GM21619 (cell line): ENCODE results near the gene DYNC1LI2.
"Not testable (repeated sequence)": the region's sequence is repeated elsewhere in the genome, so short reads cannot be mapped to it uniquely, and the experiment has no call there.

Experiments
- ATAC-seq: cut with Tn5 transposase; IDR thresholded peaks from one replicate; pipeline ENCODE4 v1.9.1; 2021; ENCODE audit not compliant: unreplicated experiment

The DYNC1LI2 gene

DNA sequence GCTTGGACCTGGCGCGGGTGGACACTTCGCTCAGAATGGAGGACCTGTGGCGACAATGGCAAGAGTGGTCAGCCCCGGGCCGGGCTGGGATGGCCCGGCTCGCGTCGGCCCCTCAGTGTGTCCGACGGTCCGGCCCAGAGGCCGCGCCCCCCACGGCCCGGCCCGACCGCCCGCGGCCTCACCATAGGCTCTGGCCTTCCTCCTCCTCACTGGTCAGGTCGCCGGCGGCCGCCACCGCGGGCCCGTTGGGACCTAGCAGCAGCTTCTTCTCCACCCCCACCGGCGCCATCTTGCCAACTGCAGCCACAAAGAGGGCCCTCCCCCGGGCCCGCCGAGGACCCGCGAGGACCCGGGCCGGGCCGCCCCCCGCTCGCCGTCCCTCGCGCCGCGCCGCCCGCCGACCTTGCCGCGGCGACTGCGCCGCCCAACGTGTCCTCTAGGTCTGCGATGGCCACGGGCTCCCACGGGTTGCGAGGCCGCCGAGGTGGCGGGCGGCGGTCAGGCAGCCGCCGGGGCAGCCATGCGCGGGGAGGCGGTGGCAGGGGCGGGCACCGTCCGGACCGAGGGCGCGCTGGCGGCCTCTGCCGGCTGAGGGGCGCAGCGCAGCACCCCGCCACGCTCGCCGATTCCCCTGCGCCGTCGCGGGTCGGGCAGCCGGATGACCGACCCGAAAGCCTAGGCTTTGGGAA lies at the start of gene DYNC1LI2:
TSS of gene DYNC1LI2 (minus strand) at position 307 of the 689 bp plus-strand sequence. CDS start at position 289, 18 bp downstream.
- ATAC-seq: peak; percentile 88

DNA sequence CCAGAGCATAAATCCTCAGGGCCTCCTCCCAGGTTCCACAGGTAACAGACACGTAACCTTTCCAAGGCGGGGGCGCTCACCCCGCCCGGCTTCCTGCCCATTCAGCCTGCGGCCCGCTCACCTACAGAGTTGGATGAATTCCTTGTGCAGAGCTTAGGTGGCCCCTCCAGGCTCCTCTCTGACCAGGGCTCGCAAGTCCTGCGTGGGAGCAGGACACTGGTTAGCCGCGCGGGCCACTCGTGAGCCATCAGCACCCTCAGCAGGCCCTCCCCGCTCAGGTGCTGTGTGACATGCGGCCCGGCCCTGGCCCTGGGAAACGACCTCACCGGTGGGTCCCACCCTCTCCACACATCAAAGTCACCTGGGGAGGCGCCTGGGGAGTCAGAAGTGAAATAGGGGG lies 49.4 kb upstream of the DYNC1LI2 start:
- ATAC-seq: no peak

DNA sequence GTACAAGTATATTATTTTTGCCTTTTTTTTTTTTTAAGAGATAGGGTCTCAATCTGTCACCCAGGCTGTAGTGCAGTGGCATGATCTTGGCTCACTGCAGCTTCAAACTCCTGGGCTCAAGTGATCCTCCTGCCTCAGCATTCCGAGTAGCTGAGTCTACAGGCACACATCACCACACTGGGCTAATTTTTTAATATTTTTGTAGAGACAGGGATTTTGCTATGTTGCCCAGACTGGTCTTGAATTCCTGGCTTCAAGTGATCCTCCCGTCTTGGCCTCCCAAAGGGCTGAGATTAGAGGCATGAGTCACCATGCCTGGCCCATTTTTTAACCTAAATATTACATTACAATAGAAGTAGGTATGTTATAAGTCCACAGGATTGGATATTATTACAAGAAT lies 46.8 kb upstream of the DYNC1LI2 start:
- no peak for ATAC-seq

DNA sequence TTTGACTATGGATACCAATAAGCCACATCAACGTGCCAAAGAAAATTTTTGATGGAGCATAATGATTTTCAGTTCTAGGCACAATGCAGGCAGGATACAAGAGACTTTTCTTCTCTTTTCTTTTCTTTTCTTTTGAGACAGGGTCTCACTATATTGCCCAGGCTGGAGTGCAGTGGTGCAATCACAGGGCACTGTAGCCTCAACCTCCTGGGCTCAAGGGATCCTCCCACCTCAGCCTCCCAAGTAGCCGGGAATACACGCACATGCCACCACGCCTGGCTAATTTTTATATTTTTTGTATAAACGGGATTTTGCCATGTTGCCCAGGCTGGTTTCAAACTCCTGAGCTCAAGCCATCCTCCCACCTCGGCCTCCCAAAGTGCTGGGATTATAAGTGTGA lies 42.6 kb upstream of the DYNC1LI2 start:
- not testable (repeated sequence) for ATAC-seq

DNA sequence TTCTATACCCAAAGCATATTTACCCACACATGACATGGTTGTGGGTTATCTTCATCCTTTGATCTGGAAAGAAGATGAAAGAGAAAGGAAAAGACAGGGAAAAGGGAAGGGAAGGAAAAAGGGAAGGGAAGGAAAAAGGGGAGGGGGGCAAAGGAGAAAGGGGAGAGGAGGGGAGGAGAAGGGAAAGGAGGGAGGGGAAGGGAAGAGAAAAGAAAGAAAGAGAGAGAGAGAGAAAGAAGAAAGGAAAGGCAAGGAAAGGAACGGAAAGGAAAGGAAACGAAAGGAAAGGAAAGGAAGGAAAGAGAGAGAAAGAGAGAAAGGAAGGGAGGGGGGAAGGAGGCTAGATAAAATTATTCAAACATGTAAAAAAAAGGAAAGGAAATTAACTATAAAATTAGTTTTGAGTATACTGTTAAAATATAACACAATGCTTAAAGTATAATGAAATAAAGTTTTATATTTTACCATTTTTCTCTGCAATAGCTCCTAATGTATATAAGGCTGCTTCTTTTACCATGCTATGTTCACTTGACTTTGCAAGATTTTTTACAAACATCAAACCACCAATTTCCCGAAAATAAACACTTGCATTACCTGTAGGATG lies 38.8 kb upstream of the DYNC1LI2 start:
- no peak for ATAC-seq

DNA sequence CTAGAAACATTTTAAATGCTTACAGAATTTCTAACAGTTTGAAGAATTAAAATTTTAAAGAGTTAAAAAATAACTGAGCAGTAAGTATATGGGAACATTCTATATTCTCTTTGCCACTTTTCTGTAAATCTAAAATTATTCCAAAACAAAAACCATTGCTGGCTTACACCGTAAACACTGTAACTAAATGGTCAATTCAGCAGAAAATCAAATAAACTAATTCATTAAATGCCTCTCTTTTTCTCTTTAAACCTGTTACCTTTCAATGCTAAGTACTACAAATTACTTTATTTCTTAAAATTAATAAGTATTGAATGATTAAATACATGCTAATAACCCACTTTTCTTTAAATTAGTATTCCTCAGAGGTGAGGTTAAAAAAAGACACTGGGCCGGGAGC lies 36.0 kb upstream of the DYNC1LI2 start:
- no peak for ATAC-seq

DNA sequence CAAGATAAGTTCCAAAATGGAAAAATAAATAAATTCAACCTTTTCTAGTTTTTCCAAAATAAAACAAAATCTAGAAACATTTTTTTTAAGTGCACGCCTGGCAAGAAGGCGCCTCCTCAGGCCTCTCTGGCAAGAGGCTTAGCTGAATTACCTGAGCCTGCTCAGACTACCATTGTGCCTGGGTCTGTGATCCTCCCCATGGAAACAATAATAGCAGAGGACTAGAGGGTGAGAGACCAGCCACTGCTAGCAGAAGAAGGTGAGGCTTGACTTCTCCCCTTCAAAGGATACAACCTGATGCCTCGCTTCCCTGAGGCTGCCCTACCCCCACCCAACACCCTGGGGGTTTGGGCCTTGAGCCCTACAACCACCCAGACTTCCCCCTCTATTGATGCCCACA lies 35.1 kb upstream of the DYNC1LI2 start:
- no peak for ATAC-seq

DNA sequence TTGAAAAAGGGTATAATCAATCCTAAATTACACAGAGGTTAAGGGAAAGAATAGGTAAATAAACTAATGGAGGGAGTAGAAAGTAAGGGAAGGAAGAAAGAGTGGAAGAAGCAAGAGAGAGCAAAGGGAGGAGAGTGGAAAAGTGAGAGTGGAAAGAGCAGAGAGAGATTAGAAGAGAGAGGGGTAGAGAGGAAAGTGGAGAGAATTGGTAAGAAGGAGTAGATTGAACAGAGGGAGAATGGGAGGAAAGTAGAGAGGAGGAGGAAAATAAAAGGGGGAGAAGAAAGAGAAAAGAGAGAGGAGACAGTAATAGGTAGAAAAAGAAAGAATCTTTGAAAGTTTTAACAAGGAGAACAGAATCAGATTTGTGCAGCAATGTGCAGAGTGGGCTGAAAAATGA lies 25.0 kb upstream of the DYNC1LI2 start:
- ATAC-seq: no peak

DNA sequence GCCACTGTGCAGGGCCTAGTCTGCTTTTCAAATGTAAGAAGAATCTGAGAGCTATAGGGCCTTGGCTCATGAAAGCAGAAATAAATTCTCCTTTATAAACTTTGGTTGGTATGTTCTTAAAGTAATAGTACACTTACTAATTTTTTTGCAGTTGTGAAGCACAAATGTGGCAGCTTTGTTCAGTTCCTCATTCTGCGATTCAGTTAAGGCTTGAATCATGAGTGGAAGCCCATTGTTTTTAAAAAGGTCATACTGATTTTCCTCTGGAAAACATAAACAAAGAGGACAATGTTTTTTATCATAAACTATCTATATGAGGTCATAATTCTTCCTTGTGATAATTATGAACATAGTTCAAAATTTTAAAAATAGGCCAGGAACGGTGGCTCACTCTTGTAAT lies 23.6 kb upstream of the DYNC1LI2 start:
- ATAC-seq: no peak

DNA sequence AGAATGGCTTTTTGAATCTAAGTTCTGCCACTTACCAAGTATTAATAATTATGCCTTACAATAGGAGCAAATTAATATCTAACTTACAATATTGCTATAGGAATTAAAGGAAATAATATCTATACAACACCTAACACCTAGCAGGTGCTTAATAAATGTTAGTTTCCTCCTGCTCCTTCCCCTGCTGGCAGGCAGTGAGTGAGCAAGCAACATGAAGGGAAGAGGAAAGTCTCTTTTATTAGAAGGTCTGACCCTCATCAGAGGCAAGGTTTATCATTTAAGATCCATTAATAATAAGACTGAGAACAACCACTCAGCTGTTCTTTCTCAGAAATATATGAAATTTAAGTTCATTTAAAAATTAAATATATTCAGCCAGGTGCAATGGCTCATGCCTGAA lies 6.7 kb upstream of the DYNC1LI2 start:
- ATAC-seq: no peak

DNA sequence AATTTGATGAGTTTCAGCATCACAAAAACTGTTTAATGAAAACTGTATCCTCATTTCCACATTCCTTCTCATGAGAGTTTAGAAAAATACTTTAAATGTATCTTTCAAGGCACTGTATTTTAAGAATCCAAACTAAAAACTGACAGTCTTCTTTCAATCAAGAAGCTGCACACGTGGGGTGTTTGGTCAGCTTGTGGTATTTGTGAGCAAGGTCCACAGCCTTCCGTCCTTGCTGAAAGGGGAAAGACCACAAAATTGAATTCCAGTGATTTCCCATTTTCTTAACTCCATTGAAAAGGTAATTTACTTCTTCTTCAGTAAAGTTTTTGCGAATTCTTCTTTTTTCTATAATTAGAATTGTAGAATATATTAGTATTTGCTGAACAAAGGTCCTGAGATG lies 3.4 kb upstream of the DYNC1LI2 start:
- ATAC-seq: no peak

DNA sequence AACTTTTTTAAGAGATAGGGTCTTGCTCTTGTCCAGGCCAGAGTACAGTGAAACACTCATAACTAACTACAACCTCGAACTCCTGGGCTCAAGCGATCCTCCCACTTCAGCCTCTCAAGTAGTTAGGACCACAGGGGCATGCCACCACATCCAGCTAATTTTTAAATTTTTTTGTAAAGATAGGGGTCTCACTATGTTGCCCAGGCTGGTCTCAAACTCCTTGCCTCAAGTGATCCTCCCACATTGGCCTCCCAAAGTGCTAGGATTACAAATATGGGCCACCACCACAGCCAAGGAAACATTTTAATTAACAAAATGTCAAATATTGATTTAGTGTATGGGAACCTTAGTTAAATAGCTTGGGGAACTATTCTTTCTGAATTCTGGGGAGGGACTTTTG lies 2.8 kb upstream of the DYNC1LI2 start:
- ATAC-seq: no peak

DNA sequence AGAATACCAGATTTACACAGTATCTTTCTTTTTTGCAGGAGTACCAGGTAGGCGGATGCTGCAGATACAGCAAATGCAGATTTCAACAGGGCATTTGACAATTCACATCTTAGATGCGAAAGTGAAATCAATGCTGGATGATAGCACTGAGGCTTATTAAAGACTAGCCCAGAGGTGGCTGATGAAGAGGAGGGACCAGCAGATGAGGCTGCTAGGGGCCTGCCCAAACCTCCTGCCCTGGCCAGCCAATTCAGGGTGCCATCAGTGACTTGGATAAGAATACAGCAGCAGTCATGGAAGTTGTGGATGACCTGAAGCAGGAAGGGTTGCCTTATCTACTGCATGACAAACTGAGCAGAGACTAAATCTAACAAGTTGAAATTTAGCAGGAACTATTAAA lies 1.5 kb upstream of the DYNC1LI2 start:
- ATAC-seq: no peak

DNA sequence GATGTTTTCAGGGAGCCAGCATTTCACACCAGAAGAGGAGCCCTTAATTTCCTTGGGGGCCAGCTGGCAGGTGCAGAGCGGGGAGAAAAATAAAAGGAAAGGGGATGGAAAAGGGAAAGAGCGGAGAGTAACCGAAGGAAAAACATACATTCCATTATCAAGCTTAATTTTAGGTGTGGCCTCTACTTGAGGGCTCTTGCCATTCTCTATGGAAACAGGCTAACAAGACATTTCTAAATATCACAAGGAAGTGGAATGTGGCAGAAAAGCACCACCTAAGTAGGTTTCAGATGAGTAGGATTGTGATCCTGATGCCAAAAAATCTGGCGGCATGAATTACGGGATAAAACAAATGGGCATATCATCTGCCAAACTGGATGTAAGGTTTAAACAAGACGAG lies 970 bp upstream of the DYNC1LI2 start:
- ATAC-seq: no peak

DNA sequence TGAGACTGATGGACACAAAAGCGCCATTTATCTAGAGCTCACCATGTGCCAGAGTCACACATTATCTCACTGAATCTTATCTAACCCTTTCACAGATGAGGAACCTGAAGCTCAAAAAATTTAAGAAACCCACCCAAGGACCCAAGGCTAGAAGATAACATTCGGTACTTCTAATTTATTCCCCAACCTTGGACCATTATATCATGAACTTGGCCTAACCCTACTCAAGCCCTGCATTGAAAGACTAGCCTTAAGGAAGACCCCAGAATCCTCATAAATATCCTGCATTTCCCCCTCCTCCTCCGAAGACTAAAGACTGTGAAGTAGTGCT lies 548 bp upstream of the DYNC1LI2 start:
- ATAC-seq: no peak

DNA sequence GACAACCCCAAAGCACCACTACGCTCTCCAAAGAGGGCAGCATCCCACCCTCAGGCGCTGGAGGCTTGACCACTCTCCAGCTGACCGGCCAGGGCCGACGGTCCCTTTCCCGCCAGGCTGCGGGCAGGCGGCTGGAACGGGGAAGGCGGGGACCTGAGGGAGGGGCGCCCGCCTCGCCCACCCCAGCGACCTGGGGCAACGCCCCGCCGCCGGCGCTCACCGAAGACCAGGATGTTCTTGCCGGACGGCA lies 431 bp downstream of the DYNC1LI2 start:
- ATAC-seq: peak; percentile 2

DNA sequence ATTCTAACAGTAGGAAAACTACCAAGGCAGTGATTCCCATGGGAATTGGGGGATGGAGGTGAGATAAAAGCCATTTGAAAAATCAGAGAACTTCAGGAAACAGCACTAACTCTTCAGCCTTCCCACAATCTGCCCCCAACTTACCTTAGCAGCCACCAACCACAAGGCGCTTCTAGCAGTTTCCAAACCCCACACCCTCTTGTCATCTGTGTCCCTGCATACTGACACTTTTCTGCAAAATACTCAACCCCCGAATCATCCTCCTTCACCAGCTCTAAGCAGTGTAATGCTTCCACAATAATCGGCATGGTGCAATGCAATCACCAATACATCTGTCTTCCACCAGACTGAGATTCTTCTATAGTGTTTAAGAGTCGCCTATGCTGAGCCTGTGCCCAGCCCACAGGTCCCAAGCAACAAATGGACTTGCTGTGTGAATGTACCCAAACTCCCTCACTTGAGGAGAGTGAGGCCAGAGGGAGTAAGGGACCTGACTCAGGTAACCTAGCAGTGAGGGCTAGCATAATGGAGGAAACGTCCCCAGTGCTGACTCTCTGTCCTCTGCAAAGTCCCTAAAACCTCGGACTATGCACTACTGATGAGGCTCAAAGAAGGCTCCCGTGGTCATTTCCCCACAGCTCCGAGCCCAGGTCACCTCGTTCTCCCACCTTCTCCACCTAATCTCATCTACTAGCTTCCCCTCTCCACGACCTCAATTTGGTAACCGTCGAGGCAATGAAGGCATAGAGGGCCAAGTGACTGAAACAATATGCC lies 943 bp downstream of the DYNC1LI2 start:
- ATAC-seq: no peak

DNA sequence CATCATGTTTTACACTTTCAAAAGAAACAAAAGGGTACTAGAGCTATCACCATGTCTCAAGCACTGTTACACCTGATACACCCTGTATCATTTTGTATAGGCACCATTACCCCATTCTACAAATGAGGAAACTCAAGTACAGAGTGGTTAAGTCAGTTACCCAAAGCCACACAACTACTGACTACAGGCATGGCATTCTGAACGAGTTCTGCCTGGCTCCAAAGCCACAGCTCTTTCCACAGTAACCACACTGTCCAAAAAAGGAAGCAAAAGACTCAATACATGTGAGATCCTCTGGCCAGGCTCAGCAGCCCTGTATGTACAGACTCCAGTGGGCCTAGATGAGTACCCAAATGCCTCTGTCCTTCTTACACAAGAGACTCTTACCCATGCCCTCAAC lies 4.7 kb downstream of the DYNC1LI2 start:
- no peak for ATAC-seq

DNA sequence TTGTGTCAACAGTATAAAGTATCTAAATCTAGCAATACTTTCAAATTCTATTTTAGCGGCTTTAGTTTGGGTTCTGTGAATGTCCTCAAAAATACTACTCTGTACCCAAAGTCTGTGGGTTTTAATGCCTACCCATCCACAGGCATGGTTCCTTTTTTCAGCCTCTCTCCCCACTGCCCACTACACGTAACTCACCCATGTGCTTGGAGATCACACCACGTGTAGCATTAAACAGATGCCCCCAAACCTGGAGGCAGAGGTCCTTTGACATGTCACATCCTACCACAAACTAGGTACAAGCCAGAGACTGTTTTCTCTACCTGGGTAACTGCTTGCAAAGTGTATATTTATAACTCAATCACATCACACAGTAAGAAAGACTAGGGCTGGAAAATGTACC lies 5.4 kb downstream of the DYNC1LI2 start:
- ATAC-seq: no peak

DNA sequence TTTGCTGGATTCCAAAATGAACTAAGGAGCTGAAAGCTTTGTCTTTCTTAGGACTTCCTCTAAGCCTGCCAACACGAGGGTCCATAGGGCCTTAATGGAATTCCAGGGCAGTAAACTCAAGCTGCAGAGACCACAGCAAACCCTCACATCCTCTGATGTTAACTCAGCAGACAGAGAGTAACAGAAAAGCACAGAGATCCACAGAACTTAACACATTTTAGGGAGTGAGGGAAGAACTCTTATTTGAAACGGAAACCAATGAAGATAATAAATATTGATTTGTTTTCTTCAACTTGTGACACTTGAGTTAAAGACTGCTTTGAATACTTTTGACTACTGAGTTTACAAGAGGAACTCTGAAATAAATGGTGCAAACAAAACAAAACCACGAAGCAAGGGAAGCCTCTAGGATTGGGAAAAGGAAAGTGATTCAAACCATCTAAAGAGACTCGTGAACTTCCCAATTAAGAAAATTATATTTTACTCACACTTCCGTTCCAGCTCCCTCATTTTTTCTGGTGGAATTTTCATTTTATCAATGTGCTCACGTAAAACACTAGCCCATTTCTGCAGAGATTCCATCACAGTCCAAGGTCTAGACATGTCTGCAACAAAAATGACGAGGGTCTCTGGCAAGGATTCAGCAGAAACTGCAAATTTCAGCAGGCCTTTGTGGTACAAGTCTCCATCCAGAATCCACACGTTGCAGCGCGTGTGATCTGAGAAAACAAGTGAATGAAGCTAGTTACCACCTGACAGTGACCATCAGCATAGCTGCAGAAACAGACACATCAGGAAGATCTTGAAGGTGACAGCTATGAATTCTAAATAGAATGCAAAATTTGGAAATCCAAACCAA lies 9.2 kb downstream of the DYNC1LI2 start:
- no peak for ATAC-seq

DNA sequence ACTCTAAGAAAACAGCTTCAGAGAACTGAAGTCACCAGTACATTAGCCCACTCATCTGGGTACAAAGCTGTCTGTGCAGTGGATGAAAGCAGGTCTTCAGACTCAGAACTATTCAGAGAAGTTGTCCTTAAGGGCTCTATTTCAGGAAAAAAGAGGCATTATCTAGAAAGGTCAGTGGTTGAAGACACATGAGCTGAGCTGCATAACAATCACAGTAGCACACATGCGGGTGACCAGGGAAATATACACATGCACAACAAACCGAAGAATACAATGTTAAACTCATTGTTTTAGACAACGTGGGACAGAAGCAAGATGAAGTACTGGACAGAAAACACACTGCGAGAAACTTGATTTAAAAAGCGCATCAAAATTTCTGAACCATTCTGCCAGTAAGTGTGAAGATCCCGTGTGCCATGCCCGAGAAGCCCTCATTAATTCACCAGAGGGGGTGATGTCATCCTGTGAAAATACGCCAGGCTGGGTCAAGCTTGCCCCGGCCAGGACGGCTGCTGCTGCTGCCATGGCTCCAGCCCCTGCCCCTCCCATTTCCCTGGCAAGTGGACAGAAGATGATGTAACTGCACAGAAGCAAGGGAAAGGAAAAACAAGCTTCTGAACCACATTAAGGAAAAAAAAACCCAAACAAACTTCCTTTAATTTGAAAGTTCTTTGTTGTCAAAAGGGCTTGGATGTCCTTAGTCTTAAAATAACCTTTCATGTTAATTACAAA lies 10.1 kb downstream of the DYNC1LI2 start:
- ATAC-seq: no peak
